IMR-90 (cell line): ENCODE data around the gene PPP1R16B. TPM values are rescaled to one million over a fixed set of nuclear protein-coding genes. Genes with fewer than 3 reads are reported as not detected.

Source experiments
- ATAC-seq: fragments of 200-7000 bp; cut with Tn5 transposase; 2 replicates; pipeline ENCODE4 v1.9.1; 2020; ENCODE audit warnings: low read depth, mild to moderate bottlenecking, moderate library complexity
- BruUV-seq: library from RNA; stranded (reverse); fragments of 400-500 nt; replicated peaks from 2 replicates; lab custom pipeline; 2021; lab: Mats Ljungman, UMichigan
- CTCF ChIA-PET: fragments of 300-600 bp; formaldehyde crosslinking; extraction: SDS; loops from one replicate; lab custom pipeline; 2021; ENCODE audit warnings: antibody characterized with exemption; lab: Yijun Ruan, JAX
- POLR2A ChIA-PET: fragments of 300-600 bp; sonication (Branson Sonifier 250); formaldehyde crosslinking; loops from one replicate; lab custom pipeline; 2022; ENCODE audit warnings: antibody characterized with exemption; ENCODE audit not compliant: unreplicated experiment; lab: Charles Lee
- DNase-seq: peaks from one replicate; pipeline ENCODE4 v3.0.0; 2013
- H2AFZ ChIP-seq: replicated peaks from 2 replicates; pipeline ENCODE3; 2013; ENCODE audit warnings: low read length, mild to moderate bottlenecking; ENCODE audit not compliant: poor library complexity
- H2AK5ac ChIP-seq: 2 replicates; pipeline ENCODE4 v1.6.1; 2013; ENCODE audit warnings: low read depth, low read length, inconsistent platforms
- H2AK9ac ChIP-seq: replicated peaks from 2 replicates; pipeline ENCODE3; 2013; ENCODE audit warnings: mild to moderate bottlenecking, low read depth, low read length, moderate library complexity; ENCODE audit not compliant: poor library complexity
- H2BK120ac ChIP-seq: 2 replicates; pipeline ENCODE4 v1.6.1; 2013; ENCODE audit warnings: low read depth, low read length, inconsistent platforms
- H2BK15ac ChIP-seq: 3 replicates; pipeline ENCODE4 v1.6.1; 2013; ENCODE audit warnings: low read depth, low read length, inconsistent platforms
- H2BK20ac ChIP-seq: 2 replicates; pipeline ENCODE4 v1.6.1; 2013; ENCODE audit warnings: low read depth, mild to moderate bottlenecking, inconsistent platforms, low read length, moderate library complexity
- H2BK5ac ChIP-seq: 2 replicates; pipeline ENCODE4 v1.6.1; 2013; ENCODE audit warnings: mild to moderate bottlenecking, low read depth, low read length, inconsistent platforms; ENCODE audit not compliant: poor library complexity, severe bottlenecking
- H3K14ac ChIP-seq: replicated peaks from 2 replicates; pipeline ENCODE4 v1.6.1; 2013; ENCODE audit warnings: low read depth, low read length, inconsistent platforms
- H3K18ac ChIP-seq: 2 replicates; pipeline ENCODE4 v1.6.1; 2013; ENCODE audit warnings: low read depth, low read length, control low read depth
- H3K23ac ChIP-seq: 2 replicates; pipeline ENCODE4 v1.6.1; 2013; ENCODE audit warnings: low read depth, low read length, inconsistent platforms
- H3K27ac ChIP-seq: 2 replicates; pipeline ENCODE4 v1.5.1; 2013; ENCODE audit warnings: mild to moderate bottlenecking, control low read depth, low read length; ENCODE audit not compliant: insufficient read depth
- H3K27me3 ChIP-seq: 2 replicates; pipeline ENCODE4 v1.6.1; 2013; ENCODE audit warnings: low read length; ENCODE audit not compliant: control insufficient read depth, insufficient read depth
- H3K36me3 ChIP-seq: 2 replicates; pipeline ENCODE4 v1.6.1; 2013; ENCODE audit warnings: low read length, mixed read lengths; ENCODE audit not compliant: control insufficient read depth, insufficient read depth
- H3K4ac ChIP-seq: 2 replicates; pipeline ENCODE4 v1.6.1; 2013; ENCODE audit warnings: low read depth, low read length, inconsistent platforms
- H3K4me1 ChIP-seq: 2 replicates; pipeline ENCODE4 v1.6.1; 2013; ENCODE audit warnings: low read length, mixed read lengths; ENCODE audit not compliant: control insufficient read depth, insufficient read depth
- H3K4me2 ChIP-seq: 2 replicates; pipeline ENCODE4 v1.6.1; 2013; ENCODE audit warnings: low read depth, mild to moderate bottlenecking, control low read depth, low read length, moderate library complexity
- H3K4me3 ChIP-seq: 2 replicates; pipeline ENCODE4 v1.5.1; 2013; ENCODE audit warnings: low read depth, mild to moderate bottlenecking, control low read depth, low read length, moderate library complexity; ENCODE audit not compliant: insufficient read depth
- H3K56ac ChIP-seq: 2 replicates; pipeline ENCODE4 v1.6.1; 2013; ENCODE audit warnings: low read length, inconsistent platforms; ENCODE audit not compliant: insufficient read depth; ENCODE audit errors: extremely low read depth
- H3K79me1 ChIP-seq, 2 experiments: 2 replicates each; pipeline ENCODE4 v1.6.1; 2013; ENCODE audit warnings: low read length in 2 of 2, inconsistent platforms in 1 of 2, low read depth in 1 of 2
- H3K9ac ChIP-seq: 2 replicates; pipeline ENCODE4 v1.6.1; 2013; ENCODE audit warnings: low read depth, low read length, control low read depth
- H3K9me1 ChIP-seq: 2 replicates; pipeline ENCODE4 v1.6.1; 2013; ENCODE audit warnings: low read length, inconsistent platforms; ENCODE audit not compliant: insufficient read depth
- H3K9me3 ChIP-seq: 2 replicates; pipeline ENCODE4 v1.6.1; 2013; ENCODE audit warnings: low read length; ENCODE audit not compliant: control insufficient read depth, insufficient read depth
- H4K20me1 ChIP-seq: 2 replicates; pipeline ENCODE4 v1.6.1; 2013; ENCODE audit warnings: low read length, inconsistent platforms; ENCODE audit not compliant: insufficient read depth
- H4K5ac ChIP-seq: 2 replicates; pipeline ENCODE4 v1.6.1; 2013; ENCODE audit warnings: mild to moderate bottlenecking, low read depth, low read length, control low read depth
- H4K8ac ChIP-seq, 2 experiments: 2 replicates each; pipeline ENCODE4 v1.6.1; 2013; ENCODE audit warnings: low read depth in 2 of 2, low read length in 2 of 2, control low read depth in 1 of 2, inconsistent platforms in 1 of 2
- H4K91ac ChIP-seq: 2 replicates; pipeline ENCODE4 v1.6.1; 2013; ENCODE audit warnings: low read depth, low read length, inconsistent platforms; ENCODE audit not compliant: insufficient read depth
- CEBPB ChIP-seq: IDR thresholded peaks from 2 replicates; pipeline ENCODE4 v1.6.1; 2012; ENCODE audit warnings: low read depth, low read length, improper control_type of control experiment
- POLR2A ChIP-seq: IDR thresholded peaks from 2 replicates; pipeline ENCODE4 v1.6.1; 2012; ENCODE audit warnings: mild to moderate bottlenecking, low read depth, low read length
- RAD21 ChIP-seq: IDR thresholded peaks from 2 replicates; pipeline ENCODE4 v1.6.1; 2012; ENCODE audit warnings: low read length, improper control_type of control experiment
- RFX5 ChIP-seq: IDR thresholded peaks from 2 replicates; pipeline ENCODE4 v1.8.0; 2012; ENCODE audit warnings: low read depth, mild to moderate bottlenecking, low read length, moderate library complexity
- SMC3 ChIP-seq: fragments of 150-350 bp; IDR thresholded peaks from 2 replicates; pipeline ENCODE4 v1.6.1; 2016; ENCODE audit warnings: low read depth, mild to moderate bottlenecking, antibody characterized with exemption, low read length, moderate library complexity
- WGBS, 2 experiments: methylation state at CpG; one replicate each; pipeline versions ENCODE4 v1.1.5 to v1.1.7; 2013; ENCODE audit warnings: missing lambda C conversion rate in 2 of 2; ENCODE audit not compliant: insufficient read length in 1 of 2; ENCODE audit errors: extremely low coverage in 2 of 2; 5-methylcytosine and 5-hydroxymethylcytosine counted together
- dilution Hi-C: fragments of 300-500 bp; cut with HindIII; formaldehyde crosslinking; loops from one replicate; pipeline ENCODE4 v1.14.3; 2018; ENCODE audit warnings: low sequenced_read_pairs; ENCODE audit not compliant: unreplicated experiment
- in situ Hi-C: fragments of 300-500 bp; cut with MboI; formaldehyde crosslinking; loops from 3 replicates; pipeline ENCODE4 v1.14.3; 2019; ENCODE audit warnings: low sequenced_read_pairs, inconsistent platforms, mixed read lengths
- intact Hi-C: fragments of 100-400 bp; cut with micrococcal nuclease; formaldehyde crosslinking; loops from 2 replicates; pipeline ENCODE4 v1.10.0; 2022
- polyA plus RNA-seq, 3 experiments: library from polyadenylated mRNA; depleted of rRNA; stranded (reverse); fragments of >200 nt; gene quantifications; 2 replicates each; pipeline ENCODE4 v1.2.3, GENCODE V29; 2012; ENCODE audit warnings: low replicate concordance in 1 of 3
- total RNA-seq: library from RNA; depleted of rRNA; stranded (reverse); fragments of >200 nt; gene quantifications from 2 replicates; pipeline ENCODE4 v1.2.3, GENCODE V29; 2012
- TF ChIP-seq, protein P1 (sequence below): conservative IDR thresholded peaks from 2 replicates; pipeline ENCODE4 v1.5.1; 2012; ENCODE audit warnings: mild to moderate bottlenecking, low read depth, low read length, improper control_type of control experiment

The PPP1R16B gene
- total and polyA plus RNA-seq, 2 of the 4 experiments (the other 2 are of a cell fraction), result not detected

GRCh38 chr20:38798266-38798665 lies 7.2 kb upstream of the PPP1R16B start:
- Histone ChIP-seq H3K4ac (no peak overlapping the region), H3K79me1 (no peaks in the 10 kb centered on the region), H3K4me2 (no peak overlapping the region), H3K56ac (no peak overlapping the region), H3K36me3 (no peaks in the 10 kb centered on the region), H2BK15ac (no peak overlapping the region), H3K27me3 (peaks cover 5% of the 10 kb centered on the region; the same call in 1 of the 2 replicates), H3K14ac (no peak overlapping the region), H4K8ac (no peak overlapping the region), H3K23ac (no peak overlapping the region), H2BK120ac (no peak overlapping the region), H3K9me3 (no peaks in the 10 kb centered on the region), H3K9me1 (no peaks in the 10 kb centered on the region), H3K18ac (no peak overlapping the region), H2AK5ac (no peak overlapping the region), H3K4me1 (no peaks in the 10 kb centered on the region), H3K27ac (no peak overlapping the region), H2AFZ (no peak overlapping the region), H3K4me3 (no peak overlapping the region), H2BK20ac (no peak overlapping the region), H4K20me1 (no peaks in the 10 kb centered on the region), H3K9ac (no peak overlapping the region), H4K91ac (no peak overlapping the region), H2BK5ac (no peak overlapping the region), H4K5ac (no peak overlapping the region), H2AK9ac (no peak overlapping the region)
- WGBS, 2 experiments, result 67% methylated on average over 1 of the region's 3 CpGs; no CpG with 5 or more reads in 1 of the 2 experiments
- BruUV-seq, result no TSS peak
- TF ChIP-seq SMC3, result no peak
- no peak for TF ChIP-seq POLR2A
- TF ChIP-seq, protein P1, sequence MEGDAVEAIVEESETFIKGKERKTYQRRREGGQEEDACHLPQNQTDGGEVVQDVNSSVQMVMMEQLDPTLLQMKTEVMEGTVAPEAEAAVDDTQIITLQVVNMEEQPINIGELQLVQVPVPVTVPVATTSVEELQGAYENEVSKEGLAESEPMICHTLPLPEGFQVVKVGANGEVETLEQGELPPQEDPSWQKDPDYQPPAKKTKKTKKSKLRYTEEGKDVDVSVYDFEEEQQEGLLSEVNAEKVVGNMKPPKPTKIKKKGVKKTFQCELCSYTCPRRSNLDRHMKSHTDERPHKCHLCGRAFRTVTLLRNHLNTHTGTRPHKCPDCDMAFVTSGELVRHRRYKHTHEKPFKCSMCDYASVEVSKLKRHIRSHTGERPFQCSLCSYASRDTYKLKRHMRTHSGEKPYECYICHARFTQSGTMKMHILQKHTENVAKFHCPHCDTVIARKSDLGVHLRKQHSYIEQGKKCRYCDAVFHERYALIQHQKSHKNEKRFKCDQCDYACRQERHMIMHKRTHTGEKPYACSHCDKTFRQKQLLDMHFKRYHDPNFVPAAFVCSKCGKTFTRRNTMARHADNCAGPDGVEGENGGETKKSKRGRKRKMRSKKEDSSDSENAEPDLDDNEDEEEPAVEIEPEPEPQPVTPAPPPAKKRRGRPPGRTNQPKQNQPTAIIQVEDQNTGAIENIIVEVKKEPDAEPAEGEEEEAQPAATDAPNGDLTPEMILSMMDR, result no peak
- TF ChIP-seq RFX5, result no peak
- no peak for TF ChIP-seq CEBPB
- no peak for TF ChIP-seq RAD21
- CTCF ChIA-PET, result no interaction called here
- intact Hi-C loops, result no loop called here
- dilution Hi-C loops, result no loop called here
- DNase-seq (no peak), ATAC-seq (no peak)
- POLR2A ChIA-PET, result no interaction called here
- in situ Hi-C loops, result no loop called here
